ENCODE data around the gene CIDEB. TPM values are rescaled to one million over a fixed set of nuclear protein-coding genes. Genes with fewer than 3 reads are reported as not detected.

The CIDEB gene
- total RNA-seq, 1 experiment from 2014 or later: 0.18 TPM

GRCh38 chr14:24322672-24323071 lies 14.9 kb upstream of the CIDEB start:
- Histone ChIP-seq H3K27me3 (ENCODE audit: control insufficient read depth, insufficient read depth, low read length) (no peaks in the 10 kb centered on the region), H3K4me3 (ENCODE audit: low read depth in 2 of 2, low read length in 2 of 2) (no peak overlapping the region), H3K36me3 (ENCODE audit: control insufficient read depth, insufficient read depth, low read length) (no peaks in the 10 kb centered on the region), H3K27ac (ENCODE audit: low read length) (no peak overlapping the region), H3K9me3 (ENCODE audit: control insufficient read depth, insufficient read depth, low read depth, low read length) (no peaks in the 10 kb centered on the region), H3K4me1 (ENCODE audit: control insufficient read depth, insufficient read depth, low read length) (no peaks in the 10 kb centered on the region)
- ATAC-seq: no peak
- intact Hi-C loops (cut with micrococcal nuclease; ENCODE audit: unreplicated experiment): no loop called here
- ChIA-PET POLR2A (no interaction called here), CTCF (interaction anchor here (0.5 to 0.8 kb wide), 3 partner anchors 11 to 887 kb away, joined by 3 to 5 read pairs (median 3); partner anchors contain the start of gene MYH7)
- TF ChIP-seq CTCF (IDR thresholded peaks at IDR 0.05) (no peak), SIN3A (IDR thresholded peaks at IDR 0.05; ENCODE audit: borderline replicate concordance, insufficient read depth, low read depth, low read length) (no peak), TCF7L2 (IDR thresholded peaks at IDR 0.05; ENCODE audit: low read depth, low read length) (no peak), REST (IDR thresholded peaks at IDR 0.05; ENCODE audit: insufficient read depth in 1 of 2, low read depth in 2 of 2, low read length in 1 of 2) (no peak), POLR2AphosphoS5 (IDR thresholded peaks at IDR 0.05; ENCODE audit: low read depth, low read length) (no peak)
- BruUV-seq (replicated peaks): no TSS peak
- in situ Hi-C loops (cut with HindIII; ENCODE audit: low pct_unique_long_range_greater_than_20kb, low sequenced_read_pairs): no loop called here
- no peak for DNase-seq (ENCODE audit: low read depth, low spot score)

- H3K9me3 ChIP-seq (ENCODE audit: control insufficient read depth, insufficient read depth, low read depth, low read length): no peaks in the 10 kb centered on the region
- BruUV-seq (replicated peaks): no TSS peak
- in situ Hi-C loops (cut with HindIII; ENCODE audit: low pct_unique_long_range_greater_than_20kb, low sequenced_read_pairs): no loop called here
- ATAC-seq (no peak), DNase-seq (ENCODE audit: low read depth, low spot score) (no peak)
- intact Hi-C loops (cut with micrococcal nuclease; ENCODE audit: unreplicated experiment): no loop called here
- H3K4me1 ChIP-seq (ENCODE audit: control insufficient read depth, insufficient read depth, low read length): no peaks in the 10 kb centered on the region
- CTCF ChIA-PET: interaction anchor here (0.5 kb wide), 1 partner anchor 11 kb away, joined by 4 read pairs; no protein-coding TSS in a partner anchor
- H3K4me3 ChIP-seq (ENCODE audit: low read depth in 2 of 2, low read length in 2 of 2): no peak overlapping the region
- H3K27me3 ChIP-seq (ENCODE audit: control insufficient read depth, insufficient read depth, low read length): no peaks in the 10 kb centered on the region
- no peaks in the 10 kb centered on the region for H3K36me3 ChIP-seq (ENCODE audit: control insufficient read depth, insufficient read depth, low read length)
- H3K27ac ChIP-seq (ENCODE audit: low read length): no peak overlapping the region
- POLR2A ChIA-PET: no interaction called here
- no peak for TF ChIP-seq TCF7L2 (IDR thresholded peaks at IDR 0.05; ENCODE audit: low read depth, low read length)
- TF ChIP-seq REST (IDR thresholded peaks at IDR 0.05; ENCODE audit: insufficient read depth in 1 of 2, low read depth in 2 of 2, low read length in 1 of 2): no peak
These were observed 13.6 kb upstream of the CIDEB start for GRCh38 chr14:24321212-24321975.
